PC-3 (cell line): ENCODE measurements around the gene P3R3URF. TPM values are rescaled to one million over a fixed set of nuclear protein-coding genes. Genes with fewer than 3 reads are reported as not detected.

ENCODE experiments used
- ATAC-seq: fragments of 200-7000 bp; cut with Tn5 transposase; 2 replicates; pipeline ENCODE4 v1.9.1; 2020; ENCODE audit warnings: mild to moderate bottlenecking, moderate library complexity
- BruUV-seq: library from RNA; stranded (reverse); fragments of 400-500 nt; replicated peaks from 2 replicates; lab custom pipeline; 2021; lab: Mats Ljungman, UMichigan
- CTCF ChIA-PET: fragments of 300-600 bp; sonication (Branson Sonifier 250); formaldehyde crosslinking; loops from one replicate; lab custom pipeline; 2022; ENCODE audit warnings: antibody characterized with exemption; lab: Charles Lee
- POLR2A ChIA-PET: fragments of 300-600 bp; sonication (Branson Sonifier 250); formaldehyde crosslinking; loops from one replicate; lab custom pipeline; 2022; ENCODE audit warnings: antibody characterized with exemption; ENCODE audit not compliant: unreplicated experiment; lab: Charles Lee
- DNase-seq: peaks from one replicate; pipeline ENCODE4 v3.0.0-alpha.2; 2015
- H2AFZ ChIP-seq: fragments of 300-600 bp; sonication (generic); 2 replicates; pipeline ENCODE4 v1.6.0; 2016; ENCODE audit warnings: antibody characterized with exemption, low read length
- H3F3A ChIP-seq: fragments of 300-600 bp; sonication (generic); one replicate; pipeline ENCODE4 v1.6.0; 2017; ENCODE audit warnings: antibody characterized with exemption, low read length, control low read depth, mild to moderate bottlenecking; ENCODE audit not compliant: unreplicated experiment
- H3K27ac ChIP-seq: fragments of 300-600 bp; sonication (generic); 2 replicates; pipeline ENCODE4 v1.5.1; 2016; ENCODE audit warnings: mild to moderate bottlenecking, low read length
- H3K27me3 ChIP-seq: fragments of 300-600 bp; sonication (generic); 2 replicates; pipeline ENCODE4 v1.6.1; 2016; ENCODE audit warnings: low read length, mixed read lengths
- H3K36me3 ChIP-seq: fragments of 300-600 bp; sonication (generic); 2 replicates; pipeline ENCODE4 v1.6.1; 2016; ENCODE audit warnings: low read depth, mixed run types, low read length, mixed read lengths
- H3K4me1 ChIP-seq: fragments of 300-600 bp; sonication (generic); 2 replicates; pipeline ENCODE4 v1.5.1; 2016; ENCODE audit warnings: low read length; ENCODE audit not compliant: insufficient read depth
- H3K4me2 ChIP-seq: fragments of 300-600 bp; sonication (generic); 2 replicates; pipeline ENCODE4 v1.6.0; 2016; ENCODE audit warnings: low read length
- H3K4me3 ChIP-seq: fragments of 300-600 bp; sonication (generic); 2 replicates; pipeline ENCODE4 v1.5.1; 2016; ENCODE audit warnings: mild to moderate bottlenecking, low read length, mixed read lengths
- H3K79me2 ChIP-seq: fragments of 300-600 bp; sonication (generic); 2 replicates; pipeline ENCODE4 v1.6.1; 2017; ENCODE audit warnings: low read length, mixed read lengths
- H3K9ac ChIP-seq: fragments of 300-600 bp; sonication (generic); 2 replicates; pipeline ENCODE4 v1.6.0; 2016; ENCODE audit warnings: mild to moderate bottlenecking, low read length
- H3K9me2 ChIP-seq: fragments of 300-600 bp; sonication (generic); replicated peaks from 2 replicates; pipeline ENCODE4 v1.6.1; 2016; ENCODE audit warnings: mixed run types, low read length, mixed read lengths
- H3K9me3 ChIP-seq: fragments of 300-600 bp; sonication (generic); 2 replicates; pipeline ENCODE4 v1.6.1; 2016; ENCODE audit warnings: low read length, mixed read lengths
- H4K20me1 ChIP-seq: fragments of 300-600 bp; sonication (generic); 2 replicates; pipeline ENCODE4 v1.6.1; 2016; ENCODE audit warnings: low read length, mixed read lengths
- EZH2 ChIP-seq: fragments of 300-600 bp; sonication (generic); IDR thresholded peaks from one replicate; pipeline ENCODE4 v1.6.1; 2017; ENCODE audit warnings: antibody characterized with exemption, mild to moderate bottlenecking, low read length; ENCODE audit not compliant: unreplicated experiment
- EZH2phosphoT487 ChIP-seq: fragments of 300-600 bp; sonication (generic); IDR thresholded peaks from 2 replicates; pipeline ENCODE4 v1.6.1; 2018; ENCODE audit warnings: mild to moderate bottlenecking, antibody characterized with exemption, low read length, borderline replicate concordance
- intact Hi-C: fragments of 100-400 bp; cut with micrococcal nuclease; formaldehyde crosslinking; loops from 2 replicates; pipeline ENCODE4 v1.9.0; 2023
- total RNA-seq: library from RNA; depleted of rRNA; stranded (reverse); fragments of >200 nt; gene quantifications from 2 replicates; pipeline ENCODE4 v1.2.3, GENCODE V29; 2014
- TF ChIP-seq, protein P1 (sequence below): fragments of 300-600 bp; sonication (generic); conservative IDR thresholded peaks from 2 replicates; pipeline ENCODE4 v1.5.1; 2017; ENCODE audit warnings: antibody characterized with exemption, low read depth, mild to moderate bottlenecking, low read length

Gene P3R3URF
- total RNA-seq, 1 experiment from 2014 or later, result not detected

DNA sequence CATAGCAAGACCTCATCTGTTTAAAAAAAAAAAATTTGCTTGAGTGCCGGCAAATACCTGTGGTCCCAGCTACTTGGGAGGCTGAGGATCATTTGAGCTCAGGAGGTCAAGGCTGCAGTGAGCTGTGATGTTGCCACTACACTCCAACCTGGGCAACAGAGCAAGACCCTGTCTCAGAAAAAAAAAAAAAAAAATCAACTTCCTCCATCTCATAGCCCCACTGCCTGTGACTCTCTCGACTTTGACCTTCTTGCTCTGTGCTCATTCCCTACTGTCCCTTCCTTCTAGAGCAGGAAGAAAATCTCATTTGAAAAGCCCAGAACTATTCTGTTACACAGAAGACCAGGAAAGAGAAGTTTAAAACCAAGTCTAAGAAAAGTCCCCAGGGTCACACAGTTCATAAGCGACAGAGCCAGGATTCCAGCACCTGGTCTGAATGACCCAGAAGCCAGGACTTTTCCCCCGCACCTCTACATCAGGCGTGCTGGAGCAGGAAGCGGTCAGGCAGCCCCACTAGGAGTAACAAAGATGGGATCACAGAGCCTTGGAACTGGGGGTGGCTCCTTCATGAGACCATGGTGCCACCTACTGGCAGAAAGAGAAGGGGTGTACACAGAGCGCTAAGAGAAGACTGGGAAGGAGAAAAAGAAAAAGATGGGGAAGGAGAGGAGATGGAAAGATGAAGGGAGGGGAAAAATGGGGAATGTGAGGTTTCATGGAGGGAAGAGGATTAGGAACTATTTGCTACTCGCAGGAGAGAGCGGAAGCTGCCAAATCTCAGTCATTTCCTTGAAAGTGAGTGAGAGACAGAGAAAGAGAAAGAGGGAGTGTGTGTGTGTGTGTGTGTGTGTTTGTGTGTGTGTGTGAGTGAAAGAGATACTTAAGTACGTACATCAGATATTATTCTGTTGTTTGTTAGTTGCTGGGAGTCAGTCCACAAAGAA lies 3.1 kb upstream of the P3R3URF start:
- no peaks in the 10 kb centered on the region for H4K20me1 ChIP-seq
- POLR2A ChIA-PET, result interaction anchor here (0.6 kb wide), 2 partner anchors 47 to 63 kb away, joined by 5 to 8 read pairs; no protein-coding TSS in a partner anchor
- peak overlapping the region; percentile 24 for H3K9ac ChIP-seq
- peak overlapping the region; percentile 71 for H2AFZ ChIP-seq
- DNase-seq, result peak; percentile 89
- peaks cover 49% of the 10 kb centered on the region for H3K4me1 ChIP-seq
- H3K4me2 ChIP-seq, result peak overlapping the region; percentile 81
- peaks cover 29% of the 10 kb centered on the region for H3F3A ChIP-seq
- H3K27me3 ChIP-seq, result no peaks in the 10 kb centered on the region
- TF ChIP-seq, protein P1, sequence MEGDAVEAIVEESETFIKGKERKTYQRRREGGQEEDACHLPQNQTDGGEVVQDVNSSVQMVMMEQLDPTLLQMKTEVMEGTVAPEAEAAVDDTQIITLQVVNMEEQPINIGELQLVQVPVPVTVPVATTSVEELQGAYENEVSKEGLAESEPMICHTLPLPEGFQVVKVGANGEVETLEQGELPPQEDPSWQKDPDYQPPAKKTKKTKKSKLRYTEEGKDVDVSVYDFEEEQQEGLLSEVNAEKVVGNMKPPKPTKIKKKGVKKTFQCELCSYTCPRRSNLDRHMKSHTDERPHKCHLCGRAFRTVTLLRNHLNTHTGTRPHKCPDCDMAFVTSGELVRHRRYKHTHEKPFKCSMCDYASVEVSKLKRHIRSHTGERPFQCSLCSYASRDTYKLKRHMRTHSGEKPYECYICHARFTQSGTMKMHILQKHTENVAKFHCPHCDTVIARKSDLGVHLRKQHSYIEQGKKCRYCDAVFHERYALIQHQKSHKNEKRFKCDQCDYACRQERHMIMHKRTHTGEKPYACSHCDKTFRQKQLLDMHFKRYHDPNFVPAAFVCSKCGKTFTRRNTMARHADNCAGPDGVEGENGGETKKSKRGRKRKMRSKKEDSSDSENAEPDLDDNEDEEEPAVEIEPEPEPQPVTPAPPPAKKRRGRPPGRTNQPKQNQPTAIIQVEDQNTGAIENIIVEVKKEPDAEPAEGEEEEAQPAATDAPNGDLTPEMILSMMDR, result peak; percentile 96
- TF ChIP-seq EZH2phosphoT487, result no peak
- intact Hi-C loops, result loop anchor here (1.0 to 2.0 kb wide), 4 partner anchors 49 to 295 kb away; no protein-coding TSS in a partner anchor
- no peak overlapping the region for H3K4me3 ChIP-seq
- H3K36me3 ChIP-seq, result no peaks in the 10 kb centered on the region
- CTCF ChIA-PET, result interaction anchor here (0.6 to 0.7 kb wide), 3 partner anchors 95 to 517 kb away, joined by 3 to 5 read pairs (median 4); no protein-coding TSS in a partner anchor
- no peaks in the 10 kb centered on the region for H3K9me3 ChIP-seq
- H3K9me2 ChIP-seq, result no peaks in the 10 kb centered on the region
- peaks cover 4% of the 10 kb centered on the region; the same call in 1 of the 2 replicates for H3K79me2 ChIP-seq
- BruUV-seq, result no TSS peak
- H3K27ac ChIP-seq, result peak overlapping the region; percentile 99
- ATAC-seq, result peak; percentile 49

DNA sequence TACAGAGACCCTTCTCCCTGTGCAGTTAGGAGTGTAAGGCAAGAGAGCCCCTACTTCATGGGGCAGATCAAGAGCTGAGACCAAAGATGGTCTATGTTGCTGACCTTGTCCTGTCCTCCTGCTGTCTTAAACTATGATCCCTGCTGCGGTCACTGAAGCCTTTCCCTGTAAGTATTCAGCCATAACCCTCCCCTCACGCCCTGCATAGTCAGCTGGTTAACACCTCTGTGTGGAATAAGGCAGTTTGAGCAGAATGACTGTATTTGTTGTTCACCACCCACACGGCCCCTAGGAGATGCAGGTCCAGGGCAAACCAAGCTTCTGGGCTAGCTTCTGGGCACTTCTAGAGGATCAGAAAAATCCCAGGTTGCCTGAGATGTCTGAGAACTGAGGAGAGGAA lies 1.0 kb downstream of the P3R3URF start:
- H3K9me2 ChIP-seq, result no peaks in the 10 kb centered on the region
- no peak overlapping the region for H2AFZ ChIP-seq
- TF ChIP-seq EZH2phosphoT487, result no peak
- no peak for TF ChIP-seq EZH2
- TF ChIP-seq, protein P1, result no peak
- no peak overlapping the region for H3K4me3 ChIP-seq
- intact Hi-C loops, result no loop called here
- H3K27ac ChIP-seq, result no peak overlapping the region
- no peaks in the 10 kb centered on the region for H3F3A ChIP-seq
- DNase-seq (no peak), ATAC-seq (no peak)
- H4K20me1 ChIP-seq, result no peaks in the 10 kb centered on the region
- H3K9me3 ChIP-seq, result no peaks in the 10 kb centered on the region
- no peaks in the 10 kb centered on the region for H3K27me3 ChIP-seq
- H3K9ac ChIP-seq, result no peak overlapping the region
- H3K36me3 ChIP-seq, result no peaks in the 10 kb centered on the region
- no peaks in the 10 kb centered on the region for H3K79me2 ChIP-seq
- ChIA-PET POLR2A (interaction anchor here (0.5 kb wide), 1 partner anchor 283 kb away, joined by 3 read pairs; no protein-coding TSS in a partner anchor), CTCF (no interaction called here)
- H3K4me2 ChIP-seq, result no peak overlapping the region
- BruUV-seq, result no TSS peak
- H3K4me1 ChIP-seq, result peaks cover 31% of the 10 kb centered on the region
